Right lobe of liver (tissue), 4 donors: Measurements from ENCODE around the gene PSMC5.

Experiments used
- POLR2A ChIP-seq: fragments of 450-650 bp; IDR thresholded peaks from one replicate; pipeline ENCODE4 v1.6.1; 2017; ENCODE audit warnings: antibody characterized with exemption, mild to moderate bottlenecking
- TF ChIP-seq, protein P1 (sequence below), 4 donors: fragments of 200-600 bp in 3 of 4; fragments of 450-650 bp in 1 of 4; IDR thresholded peaks; one replicate each; pipeline versions ENCODE4 v1.5.1 to v1.8.0; 2016 to 2022; ENCODE audit warnings: antibody characterized with exemption in 4 of 4, mild to moderate bottlenecking in 2 of 4
- donor health status: DM: no; HTN: no; CAD: no.
- donor health status: DM: no; HTN: no; CAD: no.
- donor health status: DM: no; HTN: yes; CAD: no.

DNA sequence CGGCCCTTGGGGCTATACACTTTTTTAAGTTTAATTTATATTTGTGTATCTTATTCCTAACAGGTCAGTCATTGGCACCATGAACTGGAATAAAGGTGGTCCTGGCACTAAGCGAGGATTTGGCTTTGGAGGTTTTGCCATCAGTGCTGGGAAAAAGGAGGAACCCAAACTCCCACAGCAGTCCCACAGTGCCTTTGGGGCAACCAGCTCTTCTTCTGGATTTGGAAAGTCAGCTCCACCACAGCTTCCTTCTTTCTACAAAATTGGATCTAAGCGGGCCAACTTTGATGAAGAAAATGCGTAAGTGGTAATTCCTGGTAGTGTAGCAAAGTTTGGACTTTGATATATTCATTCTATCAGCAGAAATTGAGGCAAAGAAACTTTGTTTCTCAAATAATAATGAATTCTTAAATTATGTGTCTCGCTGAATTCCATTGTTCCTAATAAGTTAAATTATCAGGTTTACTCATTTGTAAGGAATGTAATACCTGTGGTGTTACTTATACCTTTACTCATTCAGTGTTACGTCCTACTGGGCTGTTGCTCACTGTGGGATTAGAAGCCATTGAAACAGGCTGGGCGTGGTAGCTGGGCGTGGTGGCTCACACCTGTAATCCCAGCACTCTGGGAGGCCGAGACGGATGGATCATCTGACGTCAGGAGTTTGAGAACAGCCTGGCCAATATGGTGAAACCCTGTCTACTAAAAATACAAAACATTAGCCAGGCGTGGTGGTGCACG, 40.1 kb upstream of the PSMC5 start:
- TF ChIP-seq, protein P1, sequence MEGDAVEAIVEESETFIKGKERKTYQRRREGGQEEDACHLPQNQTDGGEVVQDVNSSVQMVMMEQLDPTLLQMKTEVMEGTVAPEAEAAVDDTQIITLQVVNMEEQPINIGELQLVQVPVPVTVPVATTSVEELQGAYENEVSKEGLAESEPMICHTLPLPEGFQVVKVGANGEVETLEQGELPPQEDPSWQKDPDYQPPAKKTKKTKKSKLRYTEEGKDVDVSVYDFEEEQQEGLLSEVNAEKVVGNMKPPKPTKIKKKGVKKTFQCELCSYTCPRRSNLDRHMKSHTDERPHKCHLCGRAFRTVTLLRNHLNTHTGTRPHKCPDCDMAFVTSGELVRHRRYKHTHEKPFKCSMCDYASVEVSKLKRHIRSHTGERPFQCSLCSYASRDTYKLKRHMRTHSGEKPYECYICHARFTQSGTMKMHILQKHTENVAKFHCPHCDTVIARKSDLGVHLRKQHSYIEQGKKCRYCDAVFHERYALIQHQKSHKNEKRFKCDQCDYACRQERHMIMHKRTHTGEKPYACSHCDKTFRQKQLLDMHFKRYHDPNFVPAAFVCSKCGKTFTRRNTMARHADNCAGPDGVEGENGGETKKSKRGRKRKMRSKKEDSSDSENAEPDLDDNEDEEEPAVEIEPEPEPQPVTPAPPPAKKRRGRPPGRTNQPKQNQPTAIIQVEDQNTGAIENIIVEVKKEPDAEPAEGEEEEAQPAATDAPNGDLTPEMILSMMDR (IDR thresholded peaks at IDR 0.05) = no peak
- no peak for TF ChIP-seq POLR2A
